Prostate gland (tissue), 2 donors: Measurements from ENCODE around the gene PGM5.

Source experiments
- CTCF ChIP-seq, 4 experiments: fragments of 200-600 bp in 2 of 4; fragments of 450-650 bp in 2 of 4; sonication (generic) in 2 of 4; IDR thresholded peaks; 1 replicate in 3 of 4; 2 replicates in 1 of 4; pipeline ENCODE4 v1.5.1; 2016 to 2019; ENCODE audit warnings: antibody characterized with exemption in 4 of 4, mild to moderate bottlenecking in 2 of 4, moderate library complexity in 2 of 4
- POLR2A ChIP-seq: fragments of 450-650 bp; IDR thresholded peaks from one replicate; pipeline ENCODE4 v1.6.1; 2016; ENCODE audit warnings: antibody characterized with exemption, mild to moderate bottlenecking
- POLR2AphosphoS5 ChIP-seq: sonication (generic); formaldehyde crosslinking; IDR thresholded peaks from one replicate; pipeline ENCODE4 v1.6.1; 2017; ENCODE audit warnings: antibody characterized with exemption

GRCh38 chr9:68545033-68545705 lies 188.8 kb downstream of the PGM5 start:
- TF ChIP-seq CTCF (IDR thresholded peaks at IDR 0.05) (no peak), POLR2AphosphoS5 (no peak), POLR2A (no peak)
